HFFc6 (cell line): ENCODE data around the gene MSI2. TPM values are rescaled to one million over a fixed set of nuclear protein-coding genes. Genes with fewer than 3 reads are reported as not detected.

Source experiments
- DNase-seq: peaks from one replicate; pipeline ENCODE4 v3.0.0-alpha.2; 2018
- H3K27ac Mint-ChIP-seq: 2 replicates; pipeline ENCODE4 v1.8.0; 2020; ENCODE audit warnings: mild to moderate bottlenecking, mixed read lengths
- H3K27me3 Mint-ChIP-seq: 2 replicates; pipeline ENCODE4 v1.8.0; 2021; ENCODE audit warnings: mild to moderate bottlenecking, moderate library complexity, mixed read lengths; ENCODE audit not compliant: insufficient read depth
- H3K36me3 Mint-ChIP-seq: 2 replicates; pipeline ENCODE4 v1.8.0; 2021; ENCODE audit warnings: low read depth, mixed read lengths
- H3K4me1 Mint-ChIP-seq: 2 replicates; pipeline ENCODE4 v1.8.0; 2020; ENCODE audit warnings: low read depth, mixed read lengths
- H3K4me3 Mint-ChIP-seq: 2 replicates; pipeline ENCODE4 v1.8.0; 2020; ENCODE audit warnings: mild to moderate bottlenecking, moderate library complexity, mixed read lengths
- H3K9me3 Mint-ChIP-seq: 2 replicates; pipeline ENCODE4 v1.8.0; 2020; ENCODE audit warnings: mild to moderate bottlenecking, mixed read lengths
- CTCF ChIP-seq: fragments of 200-600 bp; sonication (generic); IDR thresholded peaks from 2 replicates; pipeline ENCODE4 v1.5.0; 2021; ENCODE audit warnings: antibody characterized with exemption, mild to moderate bottlenecking
- total RNA-seq, 6 experiments: library from RNA; stranded (reverse); fragmentation: NEBNext Ultra II Directional; extraction: Animal tissue kit (Norgen Biotek cat#: 25700); gene quantifications; 2 replicates in 1 of 6; 3 replicates in 5 of 6; pipeline ENCODE4 v1.2.3, GENCODE V29; 2021

MSI2 gene
- total RNA-seq, 6 experiments from 2014 or later = 53.5 to 71.7 (median 55.0) TPM

GRCh38 chr17:57527221-57528057 is 271.1 kb downstream of the MSI2 start:
- TF ChIP-seq CTCF = no peak
- DNase-seq = no peak
- H3K9me3 Mint-ChIP-seq = 0 out of 2 replicates have a peak, but pooled peaks cover 3% of the 10 kb centered on the region

GRCh38 chr17:57528058-57528451 is 271.7 kb downstream of the MSI2 start:
- H3K4me1 Mint-ChIP-seq = peaks cover 32% of the 10 kb centered on the region
- no peaks in the 10 kb centered on the region; the same call in none of the 2 replicates for H3K27me3 Mint-ChIP-seq
- H3K4me3 Mint-ChIP-seq = no peak overlapping the region
- no peak for DNase-seq
- 0 out of 2 replicates have a peak, but pooled peaks cover 3% of the 10 kb centered on the region for H3K9me3 Mint-ChIP-seq
- H3K36me3 Mint-ChIP-seq = peaks cover 11% of the 10 kb centered on the region; the same call in 1 of the 2 replicates
- no peak for TF ChIP-seq CTCF
- H3K27ac Mint-ChIP-seq = no peak overlapping the region

More at GRCh38 chr17:57527221-57528057, 271.1 kb downstream of the MSI2 start:
- H3K27ac Mint-ChIP-seq = no peak overlapping the region
- H3K4me3 Mint-ChIP-seq = no peak overlapping the region
- H3K27me3 Mint-ChIP-seq = no peaks in the 10 kb centered on the region; the same call in none of the 2 replicates
- peaks cover 12% of the 10 kb centered on the region; the same call in 1 of the 2 replicates for H3K36me3 Mint-ChIP-seq
- peaks cover 32% of the 10 kb centered on the region for H3K4me1 Mint-ChIP-seq

DNA sequence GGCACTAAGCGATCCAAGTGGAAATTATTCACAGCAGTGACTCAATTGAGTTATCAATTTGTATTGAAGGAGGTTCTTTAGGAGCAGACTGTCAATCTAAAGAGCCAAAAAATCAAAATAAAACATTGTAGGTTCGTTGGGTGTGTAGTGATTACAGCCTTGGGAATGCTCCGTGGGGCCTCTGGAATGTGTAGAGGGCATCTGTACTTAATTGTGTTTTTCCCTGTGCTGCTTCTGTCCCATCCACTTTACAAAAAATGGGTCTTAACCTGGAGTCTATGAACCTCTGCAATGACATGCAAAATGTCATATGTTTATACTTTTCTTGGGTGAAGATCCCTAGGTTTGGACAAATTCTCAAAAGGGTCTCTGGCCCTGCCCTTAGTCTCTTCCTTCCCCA is 273.7 kb downstream of the MSI2 start:
- Mint-ChIP-seq H3K27ac (peak overlapping the region; percentile 72), H3K9me3 (no peaks in the 10 kb centered on the region), H3K27me3 (no peaks in the 10 kb centered on the region; the same call in none of the 2 replicates), H3K4me3 (peak overlapping the region; percentile 40), H3K4me1 (peaks cover 37% of the 10 kb centered on the region), H3K36me3 (no peaks in the 10 kb centered on the region)
- TF ChIP-seq CTCF = no peak
- DNase-seq = peak; percentile 34

DNA sequence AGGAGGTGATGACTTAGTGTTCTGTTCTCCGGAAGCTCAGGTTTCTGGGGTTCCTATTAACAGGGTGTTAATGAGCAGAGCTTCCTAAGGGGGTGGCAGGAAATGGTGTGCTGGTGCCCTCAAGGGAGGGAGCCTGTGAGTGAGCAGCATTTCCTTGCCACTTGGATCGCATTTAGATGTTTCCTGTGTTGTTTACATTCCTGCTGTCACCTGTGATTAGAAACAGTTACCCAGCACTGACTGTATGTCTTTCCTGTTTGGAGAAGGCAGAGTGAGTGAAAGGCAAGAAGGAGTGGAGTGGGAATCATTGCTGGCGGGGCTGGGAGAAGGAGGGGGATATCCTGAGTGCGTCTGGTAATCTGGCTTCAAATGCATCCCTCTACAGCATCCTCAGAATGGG is 274.2 kb downstream of the MSI2 start:
- no peak for TF ChIP-seq CTCF
- peak; percentile 30 for DNase-seq
- Mint-ChIP-seq H3K36me3 (no peaks in the 10 kb centered on the region), H3K4me1 (peaks cover 42% of the 10 kb centered on the region), H3K27ac (peak overlapping the region; percentile 72), H3K27me3 (no peaks in the 10 kb centered on the region; the same call in none of the 2 replicates), H3K9me3 (no peaks in the 10 kb centered on the region), H3K4me3 (peak overlapping the region; percentile 40)

DNA sequence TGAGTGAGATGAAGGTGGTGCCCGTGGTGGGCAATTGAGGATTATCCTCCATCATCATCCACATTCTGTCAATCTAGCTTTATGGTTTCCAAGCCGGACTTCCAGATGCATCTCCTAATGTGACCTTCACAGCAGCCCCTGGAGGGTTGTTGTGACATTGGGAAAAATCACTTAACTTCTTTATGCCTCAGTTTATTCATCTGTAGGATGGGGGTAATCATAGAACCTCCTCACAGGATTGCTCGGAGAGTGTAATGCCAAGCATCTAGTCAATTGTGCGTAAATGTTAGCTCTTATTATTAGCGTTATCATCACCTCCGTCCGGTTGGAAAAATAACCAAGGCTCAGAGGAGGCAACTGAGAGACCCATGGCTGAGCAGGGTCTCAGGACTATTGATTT is 274.8 kb downstream of the MSI2 start:
- Mint-ChIP-seq H3K4me1 (peaks cover 44% of the 10 kb centered on the region), H3K27ac (0 out of 2 replicates have a peak overlapping the region, but pooled peaks have one; percentile 72), H3K9me3 (no peaks in the 10 kb centered on the region), H3K27me3 (no peaks in the 10 kb centered on the region; the same call in 1 of the 2 replicates), H3K4me3 (no peak overlapping the region), H3K36me3 (no peaks in the 10 kb centered on the region)
- no peak for TF ChIP-seq CTCF
- no peak for DNase-seq
